Stimulated activated naive CD8-positive, alpha-beta T cell treated with anti-CD3 and anti-CD28 coated beads, Interleukin-15, Interleukin-2, amounts not matched to agents 100 ng/mL and 50 ng/mL, for 24 hours (primary cell): Measurements from ENCODE around the gene NME2.

Experiments used
- H3K27ac Mint-ChIP-seq: one replicate; pipeline ENCODE4 v1.8.0; 2021; ENCODE audit warnings: mild to moderate bottlenecking, mixed read lengths
- H3K27me3 Mint-ChIP-seq: one replicate; pipeline ENCODE4 v1.8.0; 2021; ENCODE audit warnings: mixed read lengths
- H3K36me3 Mint-ChIP-seq: one replicate; pipeline ENCODE4 v1.8.0; 2021; ENCODE audit warnings: low read depth, mixed read lengths
- H3K4me1 Mint-ChIP-seq: one replicate; pipeline ENCODE4 v1.8.0; 2021; ENCODE audit warnings: low read depth, mixed read lengths
- H3K4me3 Mint-ChIP-seq: one replicate; pipeline ENCODE4 v1.8.0; 2021; ENCODE audit warnings: mild to moderate bottlenecking, mixed read lengths
- H3K9me3 Mint-ChIP-seq: one replicate; pipeline ENCODE4 v1.8.0; 2021; ENCODE audit warnings: mixed read lengths

Gene NME2

DNA sequence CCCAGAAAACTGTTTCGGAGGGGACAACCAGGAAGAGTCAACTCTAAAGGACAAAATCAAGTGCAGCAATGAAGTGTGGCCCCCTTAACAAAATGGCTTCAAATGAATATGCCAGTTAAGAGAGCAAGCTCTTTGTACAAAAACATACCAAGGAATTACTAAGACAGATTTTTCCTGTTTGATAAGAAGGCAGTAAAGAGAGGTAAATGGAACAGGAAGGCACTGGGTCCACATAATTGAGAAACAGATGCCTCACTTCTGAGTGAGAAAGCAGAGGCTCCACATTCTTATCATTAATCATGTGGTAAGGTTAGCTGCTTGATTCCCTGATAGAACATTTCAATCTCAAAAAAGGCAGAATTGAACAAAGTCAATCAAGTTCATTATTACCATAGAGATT lies 48.7 kb downstream of the NME2 start:
- Mint-ChIP-seq H3K4me1 (no peaks in the 10 kb centered on the region), H3K9me3 (no peaks in the 10 kb centered on the region), H3K36me3 (peaks cover 57% of the 10 kb centered on the region), H3K27ac (no peak overlapping the region), H3K4me3 (no peak overlapping the region), H3K27me3 (no peaks in the 10 kb centered on the region)

- Mint-ChIP-seq H3K4me1 (no peaks in the 10 kb centered on the region), H3K36me3 (peaks cover 59% of the 10 kb centered on the region), H3K4me3 (no peak overlapping the region), H3K27ac (no peak overlapping the region), H3K27me3 (no peaks in the 10 kb centered on the region), H3K9me3 (no peaks in the 10 kb centered on the region)
Measured at GRCh38 chr17:51217946-51218345, 51.7 kb downstream of the NME2 start.

GRCh38 chr17:51221322-51221721 lies 55.1 kb downstream of the NME2 start:
- H3K4me3 Mint-ChIP-seq = no peak overlapping the region
- no peaks in the 10 kb centered on the region for H3K27me3 Mint-ChIP-seq
- no peak overlapping the region for H3K27ac Mint-ChIP-seq
- H3K36me3 Mint-ChIP-seq = peaks cover 56% of the 10 kb centered on the region
- peaks cover 17% of the 10 kb centered on the region for H3K4me1 Mint-ChIP-seq
- no peaks in the 10 kb centered on the region for H3K9me3 Mint-ChIP-seq
